ENCODE results near the gene CHST11. TPM values are rescaled to one million over a fixed set of nuclear protein-coding genes. Genes with fewer than 3 reads are reported as not detected.

Gene CHST11
- total and polyA plus RNA-seq, 9 of the 15 experiments (the other 6 are each of a cell fraction or from before 2014, with no cell fraction given) = 2.3 to 38.7 (median 15.0) TPM

DNA sequence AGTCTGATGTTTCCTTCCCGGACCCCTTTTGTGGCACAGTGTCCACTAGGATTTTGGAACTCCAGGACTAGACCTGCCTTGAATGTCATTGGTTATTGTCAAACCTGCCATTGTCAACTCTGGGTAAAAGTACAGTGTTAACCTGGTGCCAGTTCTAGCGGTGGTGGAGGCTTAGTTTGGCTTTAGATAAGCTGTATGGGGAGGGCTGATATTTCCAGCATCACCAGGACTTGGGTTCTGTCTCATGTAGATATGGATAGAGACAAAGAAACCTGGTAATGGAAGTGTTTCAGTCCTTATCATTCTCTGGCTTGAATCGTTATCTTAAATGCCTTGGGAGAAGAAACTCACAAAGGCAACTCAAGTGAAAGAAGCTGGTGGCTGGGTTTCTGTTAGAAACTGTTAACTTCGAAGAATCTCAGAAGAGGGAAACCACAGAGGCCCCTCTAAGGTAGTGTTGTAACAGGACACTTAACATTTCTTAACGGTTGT is 10.6 kb downstream of the CHST11 start (continued):
- TF ChIP-seq SMARCA4 (IDR thresholded peaks at IDR 0.05) (peak; percentile 99), ZNF197 (CRISPR knock-in tag; IDR thresholded peaks at IDR 0.05; ENCODE audit: low read depth) (peak; percentile 94; the same call in 1 of the 2 replicates), TAF7 (tag; IDR thresholded peaks at IDR 0.05) (no peak), ZBTB1 (CRISPR knock-in tag; IDR thresholded peaks at IDR 0.05; ENCODE audit: borderline replicate concordance, low read depth) (no peak), TBL1XR1 (IDR thresholded peaks at IDR 0.05; ENCODE audit: low read length in 2 of 2) (peak; percentile 92 to 97), FOXA1 (IDR thresholded peaks at IDR 0.05; ENCODE audit: borderline replicate concordance) (no peak), ZC3H11A (IDR thresholded peaks at IDR 0.05; ENCODE audit: low read depth, low read length) (no peak), MYBL2 (IDR thresholded peaks at IDR 0.05; ENCODE audit: low read depth) (no peak; the same call in 1 of the 2 replicates), MYBL2 (CRISPR knock-in tag; IDR thresholded peaks at IDR 0.05; ENCODE audit: borderline replicate concordance) (no peak), L3MBTL2 (IDR thresholded peaks at IDR 0.05) (peak; percentile 15; the same call in 1 of the 2 replicates), DPF2 (IDR thresholded peaks at IDR 0.05) (peak; percentile 99), ZNF79 (CRISPR knock-in tag; IDR thresholded peaks at IDR 0.05; ENCODE audit: low read depth) (peak; percentile 64; the same call in 1 of the 2 replicates), NFATC3 (IDR thresholded peaks at IDR 0.05) (no peak), NCOR1 (IDR thresholded peaks at IDR 0.05) (peak; percentile 99), HNRNPL (IDR thresholded peaks at IDR 0.05; ENCODE audit: low read depth, low read length) (no peak), ZNF695 (CRISPR knock-in tag; IDR thresholded peaks at IDR 0.05) (no peak), TEAD1 (CRISPR knock-in tag; IDR thresholded peaks at IDR 0.05) (peak in 1 of 2 experiments; percentile 87; a peak in 2 of 4 replicates), MYC (IDR thresholded peaks at IDR 0.05; ENCODE audit: low read depth, low read length) (0 out of 2 replicates have a peak, but pooled peaks have one; percentile 14), MYC (CRISPR knock-in tag; IDR thresholded peaks at IDR 0.05; ENCODE audit: borderline replicate concordance, low read depth) (no peak), POU5F1 (IDR thresholded peaks at IDR 0.05; ENCODE audit: borderline replicate concordance, low read depth, low read length, partially characterized antibody) (no peak), HMGXB4 (CRISPR knock-in tag; IDR thresholded peaks at IDR 0.05) (no peak), CREB1 (IDR thresholded peaks at IDR 0.05) (peak; percentile 74; the same call in 1 of the 2 replicates), CREB1 (CRISPR knock-in tag; IDR thresholded peaks at IDR 0.05) (no peak), CBX5 (IDR thresholded peaks at IDR 0.05; ENCODE audit: borderline replicate concordance, low read depth) (no peak)
- TF ChIP-seq, protein P1, sequence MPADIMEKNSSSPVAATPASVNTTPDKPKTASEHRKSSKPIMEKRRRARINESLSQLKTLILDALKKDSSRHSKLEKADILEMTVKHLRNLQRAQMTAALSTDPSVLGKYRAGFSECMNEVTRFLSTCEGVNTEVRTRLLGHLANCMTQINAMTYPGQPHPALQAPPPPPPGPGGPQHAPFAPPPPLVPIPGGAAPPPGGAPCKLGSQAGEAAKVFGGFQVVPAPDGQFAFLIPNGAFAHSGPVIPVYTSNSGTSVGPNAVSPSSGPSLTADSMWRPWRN (IDR thresholded peaks at IDR 0.05; ENCODE audit: low read depth) = peak; percentile 87
- TF ChIP-seq, protein P2, sequence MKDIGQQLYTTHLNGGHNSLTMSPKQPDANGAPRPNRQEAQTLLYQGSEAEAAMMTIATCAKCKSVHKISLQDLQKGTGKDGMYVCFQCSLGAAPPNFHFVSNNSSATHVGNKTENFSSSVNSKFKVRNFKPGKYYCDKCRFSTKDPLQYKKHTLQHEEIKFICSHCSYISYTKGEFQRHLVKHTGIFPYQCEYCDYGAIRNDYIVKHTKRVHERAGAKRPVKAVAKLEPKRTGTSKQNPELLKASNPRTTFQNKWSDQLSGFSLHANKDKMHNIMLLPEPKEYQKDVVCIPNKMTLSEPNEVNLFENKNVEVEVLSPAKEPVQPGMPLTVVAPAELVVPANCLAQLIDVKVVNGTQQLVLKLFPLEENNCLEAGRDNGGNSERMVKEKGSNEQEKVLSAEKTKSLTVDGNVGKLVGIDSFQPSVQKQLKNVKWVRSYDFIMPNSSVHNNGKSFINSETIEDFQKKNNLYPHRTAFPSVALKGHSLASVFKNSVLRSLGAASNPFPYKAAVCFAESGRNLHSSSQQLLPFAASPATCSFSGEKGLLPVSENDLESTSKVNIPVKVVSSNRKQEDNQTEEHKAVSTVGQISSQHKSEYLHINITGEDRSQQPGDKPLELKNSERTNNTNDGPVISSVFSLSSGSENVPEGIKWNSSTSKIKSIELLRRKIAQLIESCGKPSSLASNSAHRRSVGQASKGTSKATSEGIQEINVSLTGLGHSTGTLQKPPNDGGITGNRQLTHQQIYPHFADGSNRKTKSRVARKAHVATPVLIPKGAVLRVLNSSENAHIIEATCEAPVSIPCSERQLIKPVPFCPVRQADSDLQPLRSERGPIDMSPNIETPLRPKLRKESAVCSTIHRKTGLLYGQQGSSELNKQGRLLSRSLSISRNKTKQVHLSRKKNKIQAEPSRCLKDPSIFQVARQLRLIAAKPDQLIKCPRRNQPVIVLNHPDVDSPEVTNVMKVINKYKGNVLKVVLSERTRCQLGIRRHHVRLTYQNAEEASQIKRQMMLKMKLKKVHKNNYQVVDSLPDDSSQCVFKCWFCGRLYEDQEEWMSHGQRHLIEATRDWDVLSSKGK (CRISPR knock-in tag; IDR thresholded peaks at IDR 0.05) = no peak
